Measurements from ENCODE around the gene PLA2G4F. TPM values are rescaled to one million over a fixed set of nuclear protein-coding genes. Genes with fewer than 3 reads are reported as not detected.

PLA2G4F gene
- total RNA-seq, 1 experiment from 2014 or later, result not detected

DNA sequence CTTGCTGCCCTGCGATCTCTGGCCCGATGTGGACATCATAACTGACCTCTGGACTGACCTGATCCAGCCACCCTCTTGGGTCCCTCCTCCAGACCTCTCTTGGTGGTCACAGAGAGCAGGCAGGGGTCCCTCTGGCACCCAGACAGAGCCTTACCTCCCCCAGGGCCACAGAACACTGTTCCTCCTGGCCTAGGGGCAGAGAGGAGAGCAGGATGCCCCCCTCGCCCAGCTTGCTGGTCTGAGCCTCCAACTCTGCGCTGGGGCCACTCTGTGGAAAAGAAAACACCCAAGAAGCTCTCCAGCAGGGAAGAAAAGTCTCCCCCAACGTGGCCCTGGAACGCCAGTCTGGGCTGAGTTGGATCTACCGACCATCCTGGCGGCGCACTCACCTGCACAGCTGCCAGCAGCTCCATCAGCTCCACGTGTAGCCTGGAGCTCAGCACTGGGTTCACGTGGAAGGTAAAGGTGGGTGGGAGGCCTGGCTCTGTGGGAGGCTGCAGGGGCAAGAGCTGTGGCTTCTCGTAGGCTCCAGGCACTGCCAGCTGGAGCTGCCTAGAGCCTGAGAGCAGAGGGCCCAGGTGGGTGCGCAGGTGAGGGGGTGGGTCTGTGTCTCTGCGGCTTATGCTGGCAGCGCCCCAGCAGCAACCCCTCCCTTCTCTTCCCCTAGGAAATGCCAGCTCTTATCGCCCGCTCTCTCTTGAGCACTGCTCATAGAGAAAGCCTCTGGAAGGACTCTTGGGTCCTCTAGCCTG is 6.0 kb downstream of the PLA2G4F start:
- no peak overlapping the region; the same call in 1 of the 2 replicates for H3K14ac ChIP-seq (ENCODE audit: insufficient read depth, low read length)
- no peak overlapping the region for H2AK5ac ChIP-seq (ENCODE audit: insufficient read length, low read length)
- no peak overlapping the region for H3K23ac ChIP-seq (ENCODE audit: insufficient read length, low read depth, low read length)
- H3K27me3 ChIP-seq (ENCODE audit: insufficient read depth, low read length), result no peaks in the 10 kb centered on the region
- H4K91ac ChIP-seq (ENCODE audit: insufficient read length, low read depth, low read length), result no peak overlapping the region
- no peaks in the 10 kb centered on the region for H4K20me1 ChIP-seq (ENCODE audit: control insufficient read depth, insufficient read depth, insufficient read length)
- H2AFZ ChIP-seq (ENCODE audit: low read length), result no peak overlapping the region
- H3K27ac Mint-ChIP-seq, result no peak overlapping the region; a peak in 1 of 7 replicates
- no peak for DNase-seq
- TF ChIP-seq, protein P1, sequence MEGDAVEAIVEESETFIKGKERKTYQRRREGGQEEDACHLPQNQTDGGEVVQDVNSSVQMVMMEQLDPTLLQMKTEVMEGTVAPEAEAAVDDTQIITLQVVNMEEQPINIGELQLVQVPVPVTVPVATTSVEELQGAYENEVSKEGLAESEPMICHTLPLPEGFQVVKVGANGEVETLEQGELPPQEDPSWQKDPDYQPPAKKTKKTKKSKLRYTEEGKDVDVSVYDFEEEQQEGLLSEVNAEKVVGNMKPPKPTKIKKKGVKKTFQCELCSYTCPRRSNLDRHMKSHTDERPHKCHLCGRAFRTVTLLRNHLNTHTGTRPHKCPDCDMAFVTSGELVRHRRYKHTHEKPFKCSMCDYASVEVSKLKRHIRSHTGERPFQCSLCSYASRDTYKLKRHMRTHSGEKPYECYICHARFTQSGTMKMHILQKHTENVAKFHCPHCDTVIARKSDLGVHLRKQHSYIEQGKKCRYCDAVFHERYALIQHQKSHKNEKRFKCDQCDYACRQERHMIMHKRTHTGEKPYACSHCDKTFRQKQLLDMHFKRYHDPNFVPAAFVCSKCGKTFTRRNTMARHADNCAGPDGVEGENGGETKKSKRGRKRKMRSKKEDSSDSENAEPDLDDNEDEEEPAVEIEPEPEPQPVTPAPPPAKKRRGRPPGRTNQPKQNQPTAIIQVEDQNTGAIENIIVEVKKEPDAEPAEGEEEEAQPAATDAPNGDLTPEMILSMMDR (conservative IDR thresholded peaks at IDR 0.05), result no peak
- H3K79me2 ChIP-seq (ENCODE audit: insufficient read depth, low read length), result no peaks in the 10 kb centered on the region
- no peaks in the 10 kb centered on the region for H3K9me3 ChIP-seq (ENCODE audit: control insufficient read depth, low read depth, low read length)
- no peak overlapping the region for H3T11ph ChIP-seq (ENCODE audit: low read length)
- no peak overlapping the region for H3K4ac ChIP-seq (ENCODE audit: low read depth, low read length)
- no peaks in the 10 kb centered on the region for H3K23me2 ChIP-seq (ENCODE audit: insufficient read length, low read depth, low read length, poor library complexity, severe bottlenecking)
- no peaks in the 10 kb centered on the region for H3K9me3 Mint-ChIP-seq
- no peak overlapping the region for H2BK20ac ChIP-seq (ENCODE audit: low read depth, low read length, poor library complexity, severe bottlenecking)
- H2BK12ac ChIP-seq (ENCODE audit: insufficient read length, low read depth, low read length), result no peak overlapping the region
- H3K56ac ChIP-seq (ENCODE audit: insufficient read length, low read depth, low read length), result no peak overlapping the region
- no peak overlapping the region for H3K4me2 ChIP-seq (ENCODE audit: insufficient read depth, insufficient read length, low read length)
- no peak overlapping the region for H4K8ac ChIP-seq (replicated peaks; ENCODE audit: insufficient read length, low read depth, low read length)
- H2BK120ac ChIP-seq (ENCODE audit: low read depth, low read length, poor library complexity, severe bottlenecking), result no peak overlapping the region
- no peaks in the 10 kb centered on the region for H3K36me3 Mint-ChIP-seq (ENCODE audit: insufficient read depth in 1 of 3, low read depth in 3 of 3)
- no CpG with 5 or more reads among the region's 17 CpGs for WGBS (ENCODE audit: extremely low coverage, insufficient read length, low lambda C conversion rate)
- H3K18ac ChIP-seq (ENCODE audit: insufficient read length, low read depth, low read length), result no peak overlapping the region
- H3K27me3 Mint-ChIP-seq (ENCODE audit: low read depth), result no peaks in the 10 kb centered on the region
- H3K27ac ChIP-seq (ENCODE audit: insufficient read length, low read depth, low read length), result no peak overlapping the region
- H3K4me1 ChIP-seq (ENCODE audit: insufficient read depth, low read length), result no peaks in the 10 kb centered on the region
- no peak overlapping the region for H3K9ac ChIP-seq (ENCODE audit: extremely low read depth, insufficient read length, low read length)
- no peak overlapping the region for H2BK5ac ChIP-seq (ENCODE audit: insufficient read length, low read length)
- H3K4me1 Mint-ChIP-seq, result peaks cover 3 to 8% of the 10 kb centered on the region in 2 experiments; a peak in 2 of 4 replicates
- no peaks in the 10 kb centered on the region for H3K79me1 ChIP-seq (ENCODE audit: insufficient read depth, low read depth, low read length, poor library complexity, severe bottlenecking)
- no peak overlapping the region for H3K4me3 Mint-ChIP-seq
- no peak overlapping the region for H4K5ac ChIP-seq (ENCODE audit: insufficient read length, low read depth, low read length)
- no peak overlapping the region for H2BK15ac ChIP-seq (ENCODE audit: low read depth, low read length)
